Lower leg skin (tissue), 3 donors: Measurements from ENCODE around the gene ZFP42.

Experiments used
- CTCF ChIP-seq, 3 donors: fragments of 450-650 bp; IDR thresholded peaks; one replicate each; pipeline ENCODE4 v1.5.1; 2016; ENCODE audit warnings: antibody characterized with exemption in 3 of 3, mild to moderate bottlenecking in 3 of 3, moderate library complexity in 2 of 3
- POLR2A ChIP-seq, 2 donors: fragments of 450-650 bp; IDR thresholded peaks; one replicate each; pipeline ENCODE4 v1.6.1; 2016 to 2017; ENCODE audit warnings: antibody characterized with exemption in 2 of 2, mild to moderate bottlenecking in 1 of 2, moderate library complexity in 1 of 2

DNA sequence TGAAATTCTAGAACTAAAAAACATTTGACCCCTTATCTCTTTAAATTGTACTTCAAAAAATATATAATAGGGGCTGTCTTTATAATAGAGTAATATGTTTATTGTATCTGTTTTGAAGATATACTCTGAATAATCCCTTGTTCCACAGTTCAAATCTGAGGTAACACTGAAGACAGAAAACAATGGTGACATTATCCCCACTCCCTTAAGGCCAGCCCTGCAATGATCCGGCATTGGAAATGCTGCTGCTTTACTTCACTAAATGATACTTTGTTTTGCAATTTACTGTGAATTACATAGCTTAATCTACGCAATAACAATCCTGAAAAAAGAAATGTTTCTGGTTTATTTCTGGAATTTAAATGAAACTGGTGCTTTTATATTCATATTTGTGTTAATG is 34.4 kb upstream of the ZFP42 start:
- TF ChIP-seq CTCF (IDR thresholded peaks at IDR 0.05), result no peak
- TF ChIP-seq POLR2A (IDR thresholded peaks at IDR 0.05), result no peak
